GM04504 (cell line): ENCODE measurements around the gene LHPP.
A peak's percentile ranks its signal among the peaks of the same experiment; 100 is the strongest.
"Not testable (repeated sequence)": the region's sequence is repeated elsewhere in the genome, so short reads cannot be mapped to it uniquely, and the experiment has no call there.

Experiments
- DNase-seq: peaks from one replicate; pipeline ENCODE4 v3.0.0-alpha.2; 2012; ENCODE audit warnings: low read depth

LHPP gene

GRCh38 chr10:124461642-124462347 lies at the start of gene LHPP:
LHPP (plus strand) TSS chr10:124461823; CDS start chr10:124461863, 40 bp downstream.
- DNase-seq: peak; percentile 42

GRCh38 chr10:124414076-124414475 lies 47.5 kb upstream of the LHPP start:
- peak; percentile 34 for DNase-seq

- no peak for DNase-seq
Measured at GRCh38 chr10:124415210-124415609, 46.4 kb upstream of the LHPP start.

GRCh38 chr10:124416733-124417132 lies 44.9 kb upstream of the LHPP start:
- peak; percentile 10 for DNase-seq

- DNase-seq: peak; percentile 35
Measured at GRCh38 chr10:124417895-124418725, 43.5 kb upstream of the LHPP start.

GRCh38 chr10:124418726-124419501 lies 42.7 kb upstream of the LHPP start, which contains the start of gene OAT:
OAT (minus strand) TSS chr10:124418923; CDS start chr10:124412171, 6,752 bp downstream.
- DNase-seq: peak; percentile 89

- no peak for DNase-seq
Measured at GRCh38 chr10:124419635-124420034, 42.0 kb upstream of the LHPP start.

- DNase-seq: no peak
Measured at GRCh38 chr10:124420254-124420653, 41.4 kb upstream of the LHPP start.

GRCh38 chr10:124422742-124423141 lies 38.9 kb upstream of the LHPP start:
- no peak for DNase-seq

- no peak for DNase-seq
Measured at GRCh38 chr10:124423813-124424212, 37.8 kb upstream of the LHPP start.

GRCh38 chr10:124425227-124425962 lies 36.2 kb upstream of the LHPP start:
- DNase-seq: no peak

- no peak for DNase-seq
Measured at GRCh38 chr10:124428207-124428777, 33.3 kb upstream of the LHPP start.

- no peak for DNase-seq
Measured at GRCh38 chr10:124429576-124429975, 32.0 kb upstream of the LHPP start.

GRCh38 chr10:124430077-124430476 lies 31.5 kb upstream of the LHPP start:
- no peak for DNase-seq

- no peak for DNase-seq
Measured at GRCh38 chr10:124433461-124433860, 28.2 kb upstream of the LHPP start.

- DNase-seq: not testable (repeated sequence)
Measured at GRCh38 chr10:124435683-124436082, 25.9 kb upstream of the LHPP start.

GRCh38 chr10:124436191-124436638 lies 25.4 kb upstream of the LHPP start:
- DNase-seq: no peak

- DNase-seq: not testable (repeated sequence)
Measured at GRCh38 chr10:124441694-124442093, 19.9 kb upstream of the LHPP start.

GRCh38 chr10:124446830-124447750 lies 14.5 kb upstream of the LHPP start:
- no peak for DNase-seq
